HepG2 (cell line): ENCODE data around the gene NFASC. TPM values are rescaled to one million over a fixed set of nuclear protein-coding genes. Genes with fewer than 3 reads are reported as not detected.

Experiments
- ATAC-seq: fragments of 200-7000 bp; cut with Tn5 transposase; 3 replicates; pipeline ENCODE4 v1.9.1; 2020; ENCODE audit warnings: mild to moderate bottlenecking, moderate library complexity
- BruUV-seq: library from RNA; stranded (reverse); fragments of 400-500 nt; replicated peaks from 2 replicates; lab custom pipeline; 2021; lab: Mats Ljungman, UMichigan
- CTCF ChIA-PET: fragments of 300-600 bp; formaldehyde crosslinking; extraction: SDS; loops from one replicate; lab custom pipeline; 2021; ENCODE audit warnings: low total read pairs, inconsistent platforms, low intra/inter-chr PET ratio; lab: Yijun Ruan, JAX
- POLR2A ChIA-PET: fragments of 350-600 bp; sonication (Branson Sonifier 250); formaldehyde crosslinking; loops from one replicate; lab custom pipeline; 2020; ENCODE audit warnings: antibody characterized with exemption, inconsistent platforms; lab: Yijun Ruan, JAX
- DNase-seq: peaks from one replicate; pipeline ENCODE4 v3.0.0-alpha.2; 2015; ENCODE audit warnings: low spot score
- FAIRE-seq: peaks from 3 replicates; lab custom pipeline; 2011; peaks lifted over from hg19 to GRCh38; lab: Jason Lieb, UNC
- H2AFZ ChIP-seq: one replicate; pipeline ENCODE4 v1.6.1; 2011; ENCODE audit warnings: low read length, inconsistent platforms
- H3K27ac ChIP-seq: fragments of 300-600 bp; 3 replicates; pipeline ENCODE4 v1.8.0; 2011; ENCODE audit warnings: mixed run types, mild to moderate bottlenecking, mixed read lengths, low read length, inconsistent platforms; ENCODE audit not compliant: insufficient read depth; ENCODE audit errors: extremely low read length
- H3K27me3 ChIP-seq, 2 experiments: fragments of 200-600 bp in 1 of 2; 2 replicates in 1 of 2; 3 replicates in 1 of 2; pipeline versions ENCODE4 v1.6.0 to v1.8.0; 2011; ENCODE audit warnings: low read length in 2 of 2, mild to moderate bottlenecking in 2 of 2, moderate library complexity in 2 of 2, inconsistent platforms in 1 of 2; ENCODE audit not compliant: insufficient read depth in 2 of 2, control insufficient read depth in 1 of 2
- H3K36me3 ChIP-seq, 2 experiments: fragments of 200-600 bp in 1 of 2; replicated peaks in 1 of 2; 2 replicates in 1 of 2; 3 replicates in 1 of 2; pipeline versions ENCODE4 v1.5.1 to v1.8.0; 2011; ENCODE audit warnings: low read length in 2 of 2, inconsistent platforms in 1 of 2; ENCODE audit not compliant: insufficient read depth in 2 of 2, control insufficient read depth in 1 of 2
- H3K4me1 ChIP-seq: 2 replicates; pipeline ENCODE4 v1.5.1; 2012; ENCODE audit warnings: low read length, inconsistent platforms; ENCODE audit not compliant: insufficient read depth
- H3K4me2 ChIP-seq: 2 replicates; pipeline ENCODE4 v1.6.0; 2011; ENCODE audit warnings: low read depth, low read length, inconsistent platforms
- H3K4me3 ChIP-seq, 3 experiments: fragments of 200-600 bp in 1 of 3; sonication (generic), shearing (Covaris generic) in 1 of 3; replicated peaks in 1 of 3; 2 replicates each; pipeline ENCODE4 v1.5.1; 2011 to 2016; ENCODE audit warnings: low read length in 3 of 3, inconsistent platforms in 2 of 3, low read depth in 2 of 3, mild to moderate bottlenecking in 2 of 3, control low read depth in 1 of 3, mixed read lengths in 1 of 3; ENCODE audit not compliant: insufficient read depth in 1 of 3
- H3K79me2 ChIP-seq: one replicate; pipeline ENCODE4 v1.6.1; 2011; ENCODE audit warnings: low read length, inconsistent platforms; ENCODE audit not compliant: insufficient read depth
- H3K9ac ChIP-seq: 2 replicates; pipeline ENCODE4 v1.6.0; 2011; ENCODE audit warnings: mild to moderate bottlenecking, low read depth, low read length, inconsistent platforms; ENCODE audit not compliant: insufficient read depth
- H3K9me3 ChIP-seq: 2 replicates; pipeline ENCODE4 v1.5.1; 2012; ENCODE audit warnings: mild to moderate bottlenecking, low read length
- H4K20me1 ChIP-seq: 2 replicates; pipeline ENCODE4 v1.6.0; 2011; ENCODE audit warnings: inconsistent platforms, mild to moderate bottlenecking, low read length, moderate library complexity; ENCODE audit not compliant: insufficient read depth
- CBFB ChIP-seq: sonication (generic); formaldehyde crosslinking; IDR thresholded peaks from 2 replicates; pipeline ENCODE4 v1.4.0; 2020; ENCODE audit warnings: missing genetic modification reagents
- FOXA1 ChIP-seq, 2 experiments: fragments of 450-650 bp in 1 of 2; sonication (generic) in 1 of 2; formaldehyde crosslinking in 1 of 2; IDR thresholded peaks; 2 replicates each; pipeline versions ENCODE4 v1.4.0 to v1.6.1; 2016 to 2020; ENCODE audit warnings: missing genetic modification reagents in 1 of 2
- HMG20B ChIP-seq: conservative IDR thresholded peaks from 2 replicates; pipeline ENCODE4 v1.6.1; 2016; ENCODE audit warnings: missing genetic modification reagents, missing compliant biosample characterization
- MAZ ChIP-seq, 2 experiments: sonication (generic) in 1 of 2; formaldehyde crosslinking in 1 of 2; IDR thresholded peaks; 2 replicates each; pipeline versions ENCODE4 v1.5.0 to v1.6.1; 2012 to 2020; ENCODE audit warnings: low read depth in 2 of 2, mild to moderate bottlenecking in 2 of 2, borderline replicate concordance in 1 of 2, improper control_type of control experiment in 1 of 2, low read length in 1 of 2, missing genetic modification reagents in 1 of 2, moderate library complexity in 1 of 2
- RCOR2 ChIP-seq: IDR thresholded peaks from 2 replicates; pipeline ENCODE4 v1.6.1; 2016; ENCODE audit warnings: missing biosample characterization, missing genetic modification reagents
- STAT5B ChIP-seq: sonication (generic); formaldehyde crosslinking; IDR thresholded peaks from 2 replicates; pipeline ENCODE4 v1.4.0; 2020; ENCODE audit warnings: missing genetic modification reagents
- ZFP36L2 ChIP-seq: sonication (generic); formaldehyde crosslinking; IDR thresholded peaks from 2 replicates; pipeline ENCODE4 v1.4.0; 2020; ENCODE audit warnings: missing genetic modification reagents
- ZNF230 ChIP-seq: sonication (generic); formaldehyde crosslinking; IDR thresholded peaks from 2 replicates; pipeline ENCODE4 v1.4.0; 2020; ENCODE audit warnings: mild to moderate bottlenecking, missing genetic modification reagents
- ZNF552 ChIP-seq: sonication (generic); formaldehyde crosslinking; IDR thresholded peaks from 2 replicates; pipeline ENCODE4 v1.9.0; 2022; ENCODE audit warnings: missing genetic modification reagents, mild to moderate bottlenecking, borderline replicate concordance
- ZNF747 ChIP-seq: sonication (generic); formaldehyde crosslinking; IDR thresholded peaks from 2 replicates; pipeline ENCODE4 v1.8.1; 2023; ENCODE audit warnings: missing genetic modification reagents, mild to moderate bottlenecking, borderline replicate concordance
- ZNF788 ChIP-seq: sonication (generic); formaldehyde crosslinking; IDR thresholded peaks from 2 replicates; pipeline ENCODE4 v1.5.0; 2020; ENCODE audit warnings: mild to moderate bottlenecking, missing genetic modification reagents, borderline replicate concordance
- WGBS: methylation state at CpG from one replicate; pipeline ENCODE4 v1.1.6; 2017; ENCODE audit warnings: low lambda C conversion rate; 5-methylcytosine and 5-hydroxymethylcytosine counted together
- in situ Hi-C: cut with HindIII; loops from 2 replicates; pipeline ENCODE4 v1.10.0; 2017; ENCODE audit warnings: low pct_unique_long_range_greater_than_20kb; ENCODE audit not compliant: extremely low pct_ligation_motif_present
- intact Hi-C: fragments of 100-400 bp; cut with micrococcal nuclease; formaldehyde crosslinking; loops from one replicate; pipeline ENCODE4 v1.10.0; 2022; ENCODE audit not compliant: unreplicated experiment
- polyA plus RNA-seq, 8 experiments: library from polyadenylated mRNA; depleted of rRNA in 3 of 8; stranded (reverse) in 7 of 8; unstranded in 1 of 8; fragments of >200 nt; fragmentation: Illumina TruSeq in 4 of 8; extraction: Trizol in 4 of 8; gene quantifications; 2 replicates each; pipeline versions ENCODE4 v1.2.1 to v1.2.3, GENCODE V29; 2011 to 2016; ENCODE audit warnings: low read depth in 4 of 8, missing spikeins in 1 of 8, mixed read lengths in 1 of 8; ENCODE audit not compliant: insufficient read depth in 1 of 8
- total RNA-seq, 5 experiments: library from RNA; depleted of rRNA; stranded (reverse); fragments of >200 nt; fragmentation: Illumina TruSeq; extraction: Trizol; gene quantifications; 2 replicates each; pipeline ENCODE4 v1.2.3, GENCODE V29; 2016; ENCODE audit warnings: low read depth in 1 of 5
- TF ChIP-seq, protein P1 (sequence below): sonication (generic); formaldehyde crosslinking; IDR thresholded peaks from 2 replicates; pipeline ENCODE4 v1.8.0; 2022; ENCODE audit warnings: missing genetic modification reagents, low read depth, mild to moderate bottlenecking, borderline replicate concordance
- TF ChIP-seq, protein P2 (sequence below): sonication (generic); formaldehyde crosslinking; IDR thresholded peaks from 2 replicates; pipeline ENCODE4 v1.4.0; 2020; ENCODE audit warnings: mild to moderate bottlenecking, missing genetic modification reagents

NFASC gene
- total and polyA plus RNA-seq, 2 of the 13 experiments (the other 11 are each of a cell fraction or from before 2014, with no cell fraction given), result not detected

DNA sequence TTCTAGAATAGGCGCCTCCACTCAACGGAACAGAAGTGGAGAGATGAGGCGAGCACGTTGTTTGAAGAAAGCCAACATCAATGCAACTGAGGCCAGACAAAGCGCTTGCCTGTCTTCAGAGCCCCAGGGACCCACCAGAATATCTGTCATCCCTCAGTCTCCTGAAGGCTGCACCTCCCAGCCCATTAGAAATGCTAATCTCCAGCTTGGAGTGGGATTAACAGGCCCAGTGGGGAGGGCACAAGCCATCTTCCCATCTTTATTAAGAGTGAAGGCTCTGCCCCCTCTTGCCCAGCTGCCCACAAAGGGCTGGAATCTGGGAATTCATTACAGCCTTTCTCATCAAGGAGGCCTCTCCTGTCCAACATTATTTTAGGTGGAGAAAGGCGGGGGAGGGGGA, 155.5 kb downstream of the NFASC start:
- TF ChIP-seq FOXA1 (IDR thresholded peaks at IDR 0.05), result no peak
- no peak for TF ChIP-seq FOXA1 (CRISPR knock-in tag; IDR thresholded peaks at IDR 0.05)
- no peak for TF ChIP-seq ZNF230
- no peak for TF ChIP-seq STAT5B (CRISPR knock-in tag)
- no peak for TF ChIP-seq RCOR2 (CRISPR knock-in tag)
- no peak for TF ChIP-seq ZNF788 (CRISPR knock-in tag)
- no peak for TF ChIP-seq ZNF552 (CRISPR knock-in tag)
- no peak for TF ChIP-seq ZFP36L2 (CRISPR knock-in tag)
- TF ChIP-seq HMG20B, result no peak
- TF ChIP-seq CBFB, result no peak
- TF ChIP-seq MAZ (IDR thresholded peaks at IDR 0.05; ENCODE audit: borderline replicate concordance, low read depth, low read length), result no peak
- TF ChIP-seq MAZ (CRISPR knock-in tag; IDR thresholded peaks at IDR 0.05; ENCODE audit: low read depth), result no peak
- TF ChIP-seq, protein P1, sequence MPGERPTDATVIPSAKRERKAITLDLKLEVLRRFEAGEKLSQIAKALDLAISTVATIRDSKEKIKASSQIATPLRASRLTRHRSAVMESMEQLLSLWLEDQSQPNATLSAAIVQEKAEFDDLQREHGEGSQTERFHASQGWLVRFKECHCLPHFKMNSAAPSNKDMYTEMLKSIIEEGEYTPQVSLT (CRISPR knock-in tag), result no peak
- no peak for TF ChIP-seq ZNF747 (CRISPR knock-in tag)
- TF ChIP-seq, protein P2, sequence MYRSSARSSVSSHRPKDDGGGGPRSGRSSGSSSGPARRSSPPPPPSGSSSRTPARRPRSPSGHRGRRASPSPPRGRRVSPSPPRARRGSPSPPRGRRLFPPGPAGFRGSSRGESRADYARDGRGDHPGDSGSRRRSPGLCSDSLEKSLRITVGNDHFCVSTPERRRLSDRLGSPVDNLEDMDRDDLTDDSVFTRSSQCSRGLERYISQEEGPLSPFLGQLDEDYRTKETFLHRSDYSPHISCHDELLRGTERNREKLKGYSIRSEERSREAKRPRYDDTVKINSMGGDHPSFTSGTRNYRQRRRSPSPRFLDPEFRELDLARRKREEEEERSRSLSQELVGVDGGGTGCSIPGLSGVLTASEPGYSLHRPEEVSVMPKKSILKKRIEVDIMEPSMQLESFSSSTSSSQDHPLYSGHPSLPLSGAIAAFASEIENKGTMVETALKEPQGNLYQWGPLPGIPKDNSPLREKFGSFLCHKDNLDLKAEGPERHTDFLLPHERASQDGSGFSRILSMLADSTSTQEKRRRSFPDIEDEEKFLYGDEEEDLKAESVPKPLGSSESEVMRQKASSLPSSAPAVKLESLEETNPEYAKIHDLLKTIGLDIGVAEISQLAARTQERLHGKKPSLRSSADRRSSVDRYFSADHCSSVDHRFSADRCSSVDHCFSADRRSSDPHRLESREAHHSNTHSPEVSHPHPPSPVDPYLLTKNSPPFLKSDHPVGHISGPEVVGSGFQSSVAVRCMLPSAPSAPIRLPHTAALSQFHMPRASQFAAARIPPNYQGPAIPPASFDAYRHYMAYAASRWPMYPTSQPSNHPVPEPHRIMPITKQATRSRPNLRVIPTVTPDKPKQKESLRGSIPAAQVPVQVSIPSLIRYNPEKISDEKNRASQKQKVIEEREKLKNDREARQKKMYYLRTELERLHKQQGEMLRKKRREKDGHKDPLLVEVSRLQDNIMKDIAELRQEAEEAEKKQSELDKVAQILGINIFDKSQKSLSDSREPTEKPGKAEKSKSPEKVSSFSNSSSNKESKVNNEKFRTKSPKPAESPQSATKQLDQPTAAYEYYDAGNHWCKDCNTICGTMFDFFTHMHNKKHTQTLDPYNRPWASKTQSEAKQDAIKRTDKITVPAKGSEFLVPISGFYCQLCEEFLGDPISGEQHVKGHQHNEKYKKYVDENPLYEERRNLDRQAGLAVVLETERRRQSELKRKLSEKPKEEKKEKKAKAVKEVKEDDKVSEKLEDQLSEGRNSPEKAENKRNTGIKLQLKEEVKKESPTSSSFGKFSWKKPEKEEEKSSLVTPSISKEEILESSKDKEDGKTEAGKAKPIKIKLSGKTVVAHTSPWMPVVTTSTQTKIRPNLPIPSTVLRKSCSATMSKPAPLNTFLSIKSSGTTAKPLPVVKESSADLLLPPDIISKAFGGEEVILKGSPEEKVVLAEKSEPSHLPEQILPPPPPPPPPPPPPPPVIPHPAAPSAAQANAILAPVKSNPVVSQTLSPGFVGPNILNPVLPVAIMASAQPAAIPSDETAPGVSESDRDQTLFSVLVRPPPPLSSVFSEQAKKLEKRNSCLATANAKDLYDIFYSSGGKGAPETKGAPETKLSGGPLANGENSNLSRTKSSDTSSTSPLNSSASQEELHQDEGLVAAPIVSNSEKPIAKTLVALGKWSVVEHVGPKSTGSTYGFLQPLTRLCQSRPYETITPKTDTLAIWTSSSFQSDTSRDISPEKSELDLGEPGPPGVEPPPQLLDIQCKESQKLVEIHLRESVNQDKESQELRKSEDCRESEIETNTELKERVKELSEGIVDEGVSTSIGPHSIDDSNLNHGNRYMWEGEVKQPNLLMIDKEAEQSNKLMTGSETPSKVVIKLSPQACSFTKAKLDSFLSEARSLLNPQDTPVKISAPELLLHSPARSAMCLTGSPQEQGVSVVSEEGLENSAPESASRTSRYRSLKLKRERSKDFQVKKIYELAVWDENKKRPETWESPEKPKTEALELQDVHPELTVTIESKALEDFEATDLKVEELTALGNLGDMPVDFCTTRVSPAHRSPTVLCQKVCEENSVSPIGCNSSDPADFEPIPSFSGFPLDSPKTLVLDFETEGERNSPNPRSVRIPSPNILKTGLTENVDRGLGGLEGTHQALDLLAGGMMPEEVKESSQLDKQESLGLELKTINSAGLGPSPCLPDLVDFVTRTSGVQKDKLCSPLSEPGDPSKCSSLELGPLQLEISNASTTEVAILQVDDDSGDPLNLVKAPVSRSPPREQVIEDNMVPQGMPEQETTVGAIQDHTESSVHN (CRISPR knock-in tag), result no peak
- no peak overlapping the region for H3K27ac ChIP-seq
- no TSS peak for BruUV-seq
- H3K79me2 ChIP-seq, result no peaks in the 10 kb centered on the region
- POLR2A ChIA-PET, result no interaction called here
- ATAC-seq (no peak), FAIRE-seq (no peak), DNase-seq (no peak)
- no peaks in the 10 kb centered on the region for H3K9me3 ChIP-seq
- no peak overlapping the region for H3K4me2 ChIP-seq
- H2AFZ ChIP-seq, result no peak overlapping the region
- H3K36me3 ChIP-seq, result no peaks in the 10 kb centered on the region
- H3K4me3 ChIP-seq, result no peak overlapping the region
- no peak overlapping the region for H3K9ac ChIP-seq
- peaks cover 2 to 54% of the 10 kb centered on the region in 2 experiments for H3K27me3 ChIP-seq
- intact Hi-C loops, result no loop called here
- no peaks in the 10 kb centered on the region for H3K4me1 ChIP-seq
- CTCF ChIA-PET, result no interaction called here
- no peaks in the 10 kb centered on the region for H4K20me1 ChIP-seq
- in situ Hi-C loops, result no loop called here
- WGBS, result 0% methylated on average over 4 of the region's 6 CpGs
